Endothelial cell of umbilical vein (primary cell): ENCODE results near the gene KRTAP5-6. TPM values are rescaled to one million over a fixed set of nuclear protein-coding genes. Genes with fewer than 3 reads are reported as not detected.

ENCODE experiments used
- BruUV-seq: library from RNA; stranded (reverse); fragments of 400-500 nt; replicated peaks from 2 replicates; lab custom pipeline; 2021; lab: Mats Ljungman, UMichigan
- CTCF ChIA-PET: fragments of 300-600, 350-600 bp; sonication (Branson Sonifier 250); formaldehyde crosslinking; loops from one replicate; lab custom pipeline; 2021; ENCODE audit warnings: antibody characterized with exemption, inconsistent platforms; lab: Charles Lee
- POLR2A ChIA-PET: fragments of 300-600, 350-600 bp; sonication (Branson Sonifier 250); formaldehyde crosslinking; loops from one replicate; lab custom pipeline; 2021; ENCODE audit warnings: antibody characterized with exemption, inconsistent platforms; lab: Charles Lee
- DNase-seq: peaks from one replicate; pipeline ENCODE4 v3.0.0-alpha.2; 2011; ENCODE audit warnings: low read depth, low spot score
- FAIRE-seq: peaks from 2 replicates; lab custom pipeline; 2011; peaks lifted over from hg19 to GRCh38; lab: Jason Lieb, UNC
- H2AFZ ChIP-seq: 2 replicates; pipeline ENCODE4 v1.6.0; 2012; ENCODE audit warnings: low read depth, low read length, control low read depth, inconsistent platforms
- H3K27ac ChIP-seq: 2 replicates; pipeline ENCODE4 v1.5.1; 2011; ENCODE audit warnings: low read depth, mild to moderate bottlenecking, control low read depth, low read length, moderate library complexity; ENCODE audit not compliant: insufficient read depth
- H3K27me3 ChIP-seq, 2 experiments: 2 replicates each; pipeline versions ENCODE4 v1.6.0 to v1.6.1; 2011; ENCODE audit warnings: low read length in 2 of 2, mixed read lengths in 1 of 2; ENCODE audit not compliant: control insufficient read depth in 2 of 2, insufficient read depth in 2 of 2
- H3K36me3 ChIP-seq, 2 experiments: 2 replicates in 1 of 2; 3 replicates in 1 of 2; pipeline ENCODE4 v1.5.1; 2011; ENCODE audit warnings: low read length in 2 of 2, mild to moderate bottlenecking in 1 of 2, moderate library complexity in 1 of 2; ENCODE audit not compliant: control insufficient read depth in 2 of 2, insufficient read depth in 2 of 2; ENCODE audit errors: extremely low read depth in 1 of 2
- H3K4me1 ChIP-seq: 3 replicates; pipeline ENCODE4 v1.5.1; 2011; ENCODE audit warnings: mild to moderate bottlenecking, low read length; ENCODE audit not compliant: control insufficient read depth, insufficient read depth; ENCODE audit errors: extremely low read depth
- H3K4me2 ChIP-seq: 2 replicates; pipeline ENCODE4 v1.6.1; 2011; ENCODE audit warnings: low read length, control low read depth, mixed read lengths; ENCODE audit not compliant: insufficient read depth
- H3K4me3 ChIP-seq, 3 experiments: fragments of 200-600 bp in 1 of 3; sonication (generic), shearing (Covaris generic) in 1 of 3; replicated peaks in 1 of 3; 2 replicates each; pipeline ENCODE4 v1.5.1; 2011 to 2016; ENCODE audit warnings: control low read depth in 3 of 3, low read length in 3 of 3, mild to moderate bottlenecking in 2 of 3, inconsistent platforms in 1 of 3, low read depth in 1 of 3, moderate library complexity in 1 of 3; ENCODE audit not compliant: insufficient read depth in 1 of 3
- H3K79me2 ChIP-seq: 2 replicates; pipeline ENCODE4 v1.6.0; 2012; ENCODE audit warnings: low read length, inconsistent platforms; ENCODE audit not compliant: control insufficient read depth, insufficient read depth
- H3K9ac ChIP-seq: replicated peaks from 2 replicates; pipeline ENCODE3; 2011; ENCODE audit warnings: low read length, control low read depth; ENCODE audit not compliant: insufficient read depth; ENCODE audit errors: extremely low read depth
- H3K9me1 ChIP-seq: replicated peaks from 3 replicates; pipeline ENCODE4 v1.6.0; 2011; ENCODE audit warnings: mild to moderate bottlenecking, low read length; ENCODE audit not compliant: control insufficient read depth, insufficient read depth; ENCODE audit errors: extremely low read depth
- H3K9me3 ChIP-seq: replicated peaks from 2 replicates; pipeline ENCODE4 v1.5.1; 2012; ENCODE audit warnings: low read length, inconsistent platforms; ENCODE audit not compliant: control insufficient read depth, insufficient read depth
- H4K20me1 ChIP-seq: replicated peaks from 2 replicates; pipeline ENCODE3; 2011; ENCODE audit warnings: mild to moderate bottlenecking, low read length; ENCODE audit not compliant: control insufficient read depth, insufficient read depth; ENCODE audit errors: extremely low read depth
- CTCF ChIP-seq, 2 donors: IDR thresholded peaks; 1 replicate in 1 of 2; 2 replicates in 1 of 2; pipeline ENCODE4 v1.5.1; 2011; ENCODE audit warnings: low read length in 2 of 2, mild to moderate bottlenecking in 2 of 2, moderate library complexity in 2 of 2, control low read depth in 1 of 2, inconsistent platforms in 1 of 2, low read depth in 1 of 2; ENCODE audit not compliant: insufficient read depth in 1 of 2; ENCODE audit errors: extremely low read depth in 1 of 2
- MAX ChIP-seq: IDR thresholded peaks from 2 replicates; pipeline ENCODE4 v1.6.1; 2011; ENCODE audit not compliant: insufficient read depth, insufficient read length
- MYC ChIP-seq: IDR thresholded peaks from one replicate; pipeline ENCODE4 v1.6.1; 2011; ENCODE audit warnings: mild to moderate bottlenecking, low read depth, low read length
- POLR2AphosphoS5 ChIP-seq: IDR thresholded peaks from 2 replicates; pipeline ENCODE4 v1.6.1; 2012; ENCODE audit warnings: low read depth, mild to moderate bottlenecking, control low read depth, low read length, moderate library complexity; ENCODE audit not compliant: insufficient read depth
- dilution Hi-C: fragments of 300-500 bp; cut with MboI; formaldehyde crosslinking; loops from one replicate; pipeline ENCODE4 v1.15.0; 2019; ENCODE audit warnings: low sequenced_read_pairs; ENCODE audit not compliant: extremely low pct_ligation_motif_present
- intact Hi-C: fragments of 100-400 bp; cut with micrococcal nuclease; formaldehyde crosslinking; loops from one replicate; pipeline ENCODE4 v1.10.0; 2022
- polyA plus RNA-seq, 4 experiments: library from polyadenylated mRNA; depleted of rRNA in 3 of 4; stranded (reverse) in 3 of 4; unstranded in 1 of 4; fragments of >200 nt; gene quantifications; 2 replicates each; pipeline versions ENCODE4 v1.2.1 to v1.2.3, GENCODE V29; 2011 to 2012; ENCODE audit warnings: missing spikeins in 1 of 4
- total RNA-seq: library from RNA; stranded (reverse); gene quantifications from 2 replicates; pipeline ENCODE4 v1.2.3, GENCODE V29; 2021

The KRTAP5-6 gene
- total and polyA plus RNA-seq, 2 donors (not counting 3 experiments of a cell fraction or from before 2014, with no cell fraction given): not detected

DNA sequence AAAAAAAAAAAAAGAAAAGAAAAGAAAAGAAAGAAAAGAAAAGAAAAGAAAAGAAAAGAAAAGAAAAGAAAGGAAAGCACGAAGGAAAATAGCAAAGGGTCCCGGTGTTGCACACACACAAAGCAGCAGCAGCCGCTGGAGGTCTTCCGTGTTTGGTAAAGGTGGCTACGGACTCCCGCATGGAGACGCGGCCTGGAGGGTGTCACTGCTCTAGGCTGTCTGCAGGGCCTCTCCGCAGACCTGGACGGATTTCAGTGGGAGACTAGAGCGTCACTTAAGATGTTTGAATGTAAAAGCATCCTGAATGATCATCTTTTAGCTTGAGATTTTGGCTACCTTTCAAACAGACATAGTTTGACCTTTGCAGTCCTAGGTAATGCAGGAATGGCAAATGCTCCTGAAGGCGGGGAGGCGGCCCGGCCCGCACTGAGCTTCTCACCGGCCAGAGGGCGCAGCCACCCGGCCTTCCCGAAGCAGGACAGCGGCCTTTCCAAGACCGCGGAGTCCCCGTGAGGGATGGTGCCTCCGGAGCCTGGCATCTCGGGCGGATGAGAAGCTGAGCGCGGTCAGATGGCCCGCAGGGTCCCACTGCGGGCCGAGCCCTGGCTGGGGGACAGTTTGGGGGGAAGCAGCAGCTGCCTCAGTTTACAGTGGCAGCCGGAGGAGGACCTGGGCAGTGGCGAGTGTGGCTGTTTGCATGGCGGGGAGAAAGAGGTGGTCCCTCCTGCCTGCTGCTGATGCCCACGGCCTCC lies 48.9 kb upstream of the KRTAP5-6 start:
- POLR2A ChIA-PET: no interaction called here
- no peak for TF ChIP-seq CTCF (IDR thresholded peaks at IDR 0.05; ENCODE audit: extremely low read depth in 1 of 2, insufficient read depth in 1 of 2, low read depth in 1 of 2, low read length in 2 of 2)
- no peak for TF ChIP-seq POLR2AphosphoS5
- TF ChIP-seq MYC: no peak
- TF ChIP-seq MAX: no peak

More for the DNA sequence above, 48.9 kb upstream of the KRTAP5-6 start:
- dilution Hi-C loops (no loop called here), intact Hi-C loops (no loop called here)
- CTCF ChIA-PET: interaction anchor here (1.2 kb wide), 1 partner anchor 185 kb away, joined by 7 read pairs; no protein-coding TSS in a partner anchor
- FAIRE-seq (no peak), DNase-seq (no peak)
- Histone ChIP-seq H3K36me3 (no peaks in the 10 kb centered on the region), H3K4me3 (no peak overlapping the region), H3K4me1 (no peaks in the 10 kb centered on the region), H3K9ac (no peak overlapping the region), H3K4me2 (no peak overlapping the region), H3K79me2 (no peaks in the 10 kb centered on the region), H3K27ac (no peak overlapping the region), H3K9me1 (no peaks in the 10 kb centered on the region), H4K20me1 (no peaks in the 10 kb centered on the region), H3K27me3 (no peaks in the 10 kb centered on the region), H3K9me3 (no peaks in the 10 kb centered on the region), H2AFZ (no peak overlapping the region)
- BruUV-seq: no TSS peak
